Endothelial cell of umbilical vein (primary cell): ENCODE data around the gene IPO13. TPM values are rescaled to one million over a fixed set of nuclear protein-coding genes. Genes with fewer than 3 reads are reported as not detected.

Source experiments
- BruUV-seq: library from RNA; stranded (reverse); fragments of 400-500 nt; replicated peaks from 2 replicates; lab custom pipeline; 2021; lab: Mats Ljungman, UMichigan
- CTCF ChIA-PET: fragments of 300-600, 350-600 bp; sonication (Branson Sonifier 250); formaldehyde crosslinking; loops from one replicate; lab custom pipeline; 2021; ENCODE audit warnings: antibody characterized with exemption, inconsistent platforms; lab: Charles Lee
- POLR2A ChIA-PET: fragments of 300-600, 350-600 bp; sonication (Branson Sonifier 250); formaldehyde crosslinking; loops from one replicate; lab custom pipeline; 2021; ENCODE audit warnings: antibody characterized with exemption, inconsistent platforms; lab: Charles Lee
- DNase-seq: peaks from one replicate; pipeline ENCODE4 v3.0.0-alpha.2; 2011; ENCODE audit warnings: low read depth, low spot score
- FAIRE-seq: peaks from 2 replicates; lab custom pipeline; 2011; peaks lifted over from hg19 to GRCh38; lab: Jason Lieb, UNC
- H2AFZ ChIP-seq: 2 replicates; pipeline ENCODE4 v1.6.0; 2012; ENCODE audit warnings: low read depth, low read length, control low read depth, inconsistent platforms
- H3K27ac ChIP-seq: 2 replicates; pipeline ENCODE4 v1.5.1; 2011; ENCODE audit warnings: low read depth, mild to moderate bottlenecking, control low read depth, low read length, moderate library complexity; ENCODE audit not compliant: insufficient read depth
- H3K27me3 ChIP-seq, 2 experiments: 2 replicates each; pipeline versions ENCODE4 v1.6.0 to v1.6.1; 2011; ENCODE audit warnings: low read length in 2 of 2, mixed read lengths in 1 of 2; ENCODE audit not compliant: control insufficient read depth in 2 of 2, insufficient read depth in 2 of 2
- H3K36me3 ChIP-seq, 2 experiments: 2 replicates in 1 of 2; 3 replicates in 1 of 2; pipeline ENCODE4 v1.5.1; 2011; ENCODE audit warnings: low read length in 2 of 2, mild to moderate bottlenecking in 1 of 2, moderate library complexity in 1 of 2; ENCODE audit not compliant: control insufficient read depth in 2 of 2, insufficient read depth in 2 of 2; ENCODE audit errors: extremely low read depth in 1 of 2
- H3K4me1 ChIP-seq: 3 replicates; pipeline ENCODE4 v1.5.1; 2011; ENCODE audit warnings: mild to moderate bottlenecking, low read length; ENCODE audit not compliant: control insufficient read depth, insufficient read depth; ENCODE audit errors: extremely low read depth
- H3K4me2 ChIP-seq: 2 replicates; pipeline ENCODE4 v1.6.1; 2011; ENCODE audit warnings: low read length, control low read depth, mixed read lengths; ENCODE audit not compliant: insufficient read depth
- H3K4me3 ChIP-seq, 3 experiments: fragments of 200-600 bp in 1 of 3; sonication (generic), shearing (Covaris generic) in 1 of 3; replicated peaks in 1 of 3; 2 replicates each; pipeline ENCODE4 v1.5.1; 2011 to 2016; ENCODE audit warnings: control low read depth in 3 of 3, low read length in 3 of 3, mild to moderate bottlenecking in 2 of 3, inconsistent platforms in 1 of 3, low read depth in 1 of 3, moderate library complexity in 1 of 3; ENCODE audit not compliant: insufficient read depth in 1 of 3
- H3K79me2 ChIP-seq: 2 replicates; pipeline ENCODE4 v1.6.0; 2012; ENCODE audit warnings: low read length, inconsistent platforms; ENCODE audit not compliant: control insufficient read depth, insufficient read depth
- H3K9ac ChIP-seq: replicated peaks from 2 replicates; pipeline ENCODE3; 2011; ENCODE audit warnings: low read length, control low read depth; ENCODE audit not compliant: insufficient read depth; ENCODE audit errors: extremely low read depth
- H3K9me1 ChIP-seq: replicated peaks from 3 replicates; pipeline ENCODE4 v1.6.0; 2011; ENCODE audit warnings: mild to moderate bottlenecking, low read length; ENCODE audit not compliant: control insufficient read depth, insufficient read depth; ENCODE audit errors: extremely low read depth
- H3K9me3 ChIP-seq: replicated peaks from 2 replicates; pipeline ENCODE4 v1.5.1; 2012; ENCODE audit warnings: low read length, inconsistent platforms; ENCODE audit not compliant: control insufficient read depth, insufficient read depth
- H4K20me1 ChIP-seq: replicated peaks from 2 replicates; pipeline ENCODE3; 2011; ENCODE audit warnings: mild to moderate bottlenecking, low read length; ENCODE audit not compliant: control insufficient read depth, insufficient read depth; ENCODE audit errors: extremely low read depth
- CTCF ChIP-seq, 2 donors: IDR thresholded peaks; 1 replicate in 1 of 2; 2 replicates in 1 of 2; pipeline ENCODE4 v1.5.1; 2011; ENCODE audit warnings: low read length in 2 of 2, mild to moderate bottlenecking in 2 of 2, moderate library complexity in 2 of 2, control low read depth in 1 of 2, inconsistent platforms in 1 of 2, low read depth in 1 of 2; ENCODE audit not compliant: insufficient read depth in 1 of 2; ENCODE audit errors: extremely low read depth in 1 of 2
- EZH2 ChIP-seq: IDR thresholded peaks from 2 replicates; pipeline ENCODE4 v1.6.1; 2012; ENCODE audit warnings: borderline replicate concordance, low read depth, mild to moderate bottlenecking, moderate library complexity, low read length, inconsistent platforms; ENCODE audit not compliant: severe bottlenecking
- FOS ChIP-seq: IDR thresholded peaks from 2 replicates; pipeline ENCODE4 v1.6.1; 2011; ENCODE audit warnings: mild to moderate bottlenecking, low read length, moderate library complexity, borderline replicate concordance; ENCODE audit not compliant: insufficient read depth
- GATA2 ChIP-seq: IDR thresholded peaks from 2 replicates; pipeline ENCODE4 v1.7.0; 2011; ENCODE audit warnings: low read depth, mild to moderate bottlenecking, moderate library complexity, mixed read lengths, low read length; ENCODE audit not compliant: insufficient read length, insufficient read depth
- JUN ChIP-seq: IDR thresholded peaks from 2 replicates; pipeline ENCODE4 v1.6.1; 2011; ENCODE audit warnings: borderline replicate concordance, low read depth; ENCODE audit not compliant: insufficient read length, insufficient read depth
- MAX ChIP-seq: IDR thresholded peaks from 2 replicates; pipeline ENCODE4 v1.6.1; 2011; ENCODE audit not compliant: insufficient read depth, insufficient read length
- MYC ChIP-seq: IDR thresholded peaks from one replicate; pipeline ENCODE4 v1.6.1; 2011; ENCODE audit warnings: mild to moderate bottlenecking, low read depth, low read length
- POLR2AphosphoS5 ChIP-seq: IDR thresholded peaks from 2 replicates; pipeline ENCODE4 v1.6.1; 2012; ENCODE audit warnings: low read depth, mild to moderate bottlenecking, control low read depth, low read length, moderate library complexity; ENCODE audit not compliant: insufficient read depth
- dilution Hi-C: fragments of 300-500 bp; cut with MboI; formaldehyde crosslinking; loops from one replicate; pipeline ENCODE4 v1.15.0; 2019; ENCODE audit warnings: low sequenced_read_pairs; ENCODE audit not compliant: extremely low pct_ligation_motif_present
- intact Hi-C: fragments of 100-400 bp; cut with micrococcal nuclease; formaldehyde crosslinking; loops from one replicate; pipeline ENCODE4 v1.10.0; 2022
- polyA plus RNA-seq, 4 experiments: library from polyadenylated mRNA; depleted of rRNA in 3 of 4; stranded (reverse) in 3 of 4; unstranded in 1 of 4; fragments of >200 nt; gene quantifications; 2 replicates each; pipeline versions ENCODE4 v1.2.1 to v1.2.3, GENCODE V29; 2011 to 2012; ENCODE audit warnings: missing spikeins in 1 of 4
- total RNA-seq: library from RNA; stranded (reverse); gene quantifications from 2 replicates; pipeline ENCODE4 v1.2.3, GENCODE V29; 2021

IPO13 gene
- total and polyA plus RNA-seq, 2 donors (not counting 3 experiments of a cell fraction or from before 2014, with no cell fraction given): 28.9 to 29.3 TPM

GRCh38 chr1:43932786-43933385 is 13.9 kb upstream of the IPO13 start:
- no peak overlapping the region for H3K27ac ChIP-seq
- no peak for TF ChIP-seq GATA2
- no peak for TF ChIP-seq MYC
- no peak for TF ChIP-seq JUN
- no peak for TF ChIP-seq CTCF (IDR thresholded peaks at IDR 0.05; ENCODE audit: extremely low read depth in 1 of 2, insufficient read depth in 1 of 2, low read depth in 1 of 2, low read length in 2 of 2)
- TF ChIP-seq EZH2: no peak
- no peak for TF ChIP-seq MAX
- no peak for TF ChIP-seq FOS
- TF ChIP-seq POLR2AphosphoS5: no peak
- no peaks in the 10 kb centered on the region for H3K9me3 ChIP-seq
- H3K9ac ChIP-seq: no peak overlapping the region
- intact Hi-C loops (loop anchor here (5.0 kb wide), 2 partner anchors 81 to 281 kb away; partner anchors contain the start of gene KDM4A), dilution Hi-C loops (loop anchor here (25.0 kb wide), 1 partner anchor 171 kb away; no protein-coding TSS in a partner anchor)
- BruUV-seq: TSS peak; percentile 11
- H2AFZ ChIP-seq: no peak overlapping the region
- ChIA-PET CTCF (interaction anchor here (0.8 to 18.1 kb wide), 9 partner anchors 13 to 227 kb away, joined by 3 to 965 read pairs (median 22); partner anchors contain the start of genes ATP6V0B, IPO13 and ST3GAL3), POLR2A (interaction anchor here (1.4 kb wide), 1 partner anchor 169 kb away, joined by 4 read pairs; no protein-coding TSS in a partner anchor)
- no peaks in the 10 kb centered on the region for H3K9me1 ChIP-seq
- FAIRE-seq: no peak
- no peaks in the 10 kb centered on the region for H4K20me1 ChIP-seq
- DNase-seq: no peak
- peaks cover 5% of the 10 kb centered on the region for H3K4me1 ChIP-seq
- H3K27me3 ChIP-seq: peaks cover 0 to 9% of the 10 kb centered on the region in 2 experiments
- H3K79me2 ChIP-seq: no peaks in the 10 kb centered on the region
- H3K36me3 ChIP-seq: no peaks in the 10 kb centered on the region
- no peak overlapping the region for H3K4me2 ChIP-seq
- H3K4me3 ChIP-seq: peak overlapping the region in 1 of 3 experiments; percentile 5
